ENCODE data around the gene CCR6. TPM values are rescaled to one million over a fixed set of nuclear protein-coding genes. Genes with fewer than 3 reads are reported as not detected.

CCR6 gene
- total and polyA plus RNA-seq, 2 experiments from 2014 or later: 0.70 to 2.0 TPM

- DNase-seq (ENCODE audit: low spot score): no peak
- Histone ChIP-seq H3K4me3 (no peak overlapping the region), H3K27ac (peak overlapping the region; percentile 12), H3K9me2 (replicated peaks; ENCODE audit: insufficient read depth) (no peaks in the 10 kb centered on the region), H3K79me2 (no peaks in the 10 kb centered on the region), H2AFZ (no peak overlapping the region), H3K27me3 (no peaks in the 10 kb centered on the region), H3K9me3 (ENCODE audit: low read depth) (no peaks in the 10 kb centered on the region), H3K36me3 (replicated peaks; ENCODE audit: insufficient read depth, low read depth) (no peaks in the 10 kb centered on the region), H3K4me1 (ENCODE audit: insufficient read depth) (peaks cover 22% of the 10 kb centered on the region), H4K20me1 (ENCODE audit: insufficient read depth, poor library complexity, severe bottlenecking) (no peaks in the 10 kb centered on the region), H3K4me2 (no peak overlapping the region)
- 97% methylated on average over 1 of the region's 1 CpG for WGBS (ENCODE audit: low lambda C conversion rate, missing lambda C conversion rate)
- no peak for TF ChIP-seq EZH2 (IDR thresholded peaks at IDR 0.05; ENCODE audit: borderline replicate concordance)
- no peak for TF ChIP-seq CTCF (IDR thresholded peaks at IDR 0.05; ENCODE audit: poor library complexity)
- TF ChIP-seq EZH2phosphoT487 (IDR thresholded peaks at IDR 0.05; ENCODE audit: low read depth, severe bottlenecking, unreplicated experiment): no peak
Observed at GRCh38 chr6:167120583-167120903, 2.4 kb upstream of the CCR6 start.

- TF ChIP-seq CTCF (IDR thresholded peaks at IDR 0.05; ENCODE audit: poor library complexity): no peak
- no peak for TF ChIP-seq EZH2 (IDR thresholded peaks at IDR 0.05; ENCODE audit: borderline replicate concordance)
- TF ChIP-seq EZH2phosphoT487 (IDR thresholded peaks at IDR 0.05; ENCODE audit: low read depth, severe bottlenecking, unreplicated experiment): no peak
- H4K20me1 ChIP-seq (ENCODE audit: insufficient read depth, poor library complexity, severe bottlenecking): no peaks in the 10 kb centered on the region
- H3K9me3 ChIP-seq (ENCODE audit: low read depth): no peaks in the 10 kb centered on the region
- WGBS (ENCODE audit: low lambda C conversion rate, missing lambda C conversion rate): 91% methylated on average over 8 of the region's 8 CpGs
- no peaks in the 10 kb centered on the region for H3K79me2 ChIP-seq
- H3K4me1 ChIP-seq (ENCODE audit: insufficient read depth): peaks cover 20% of the 10 kb centered on the region
- no peak overlapping the region for H3K27ac ChIP-seq
- H3K9me2 ChIP-seq (replicated peaks; ENCODE audit: insufficient read depth): no peaks in the 10 kb centered on the region
- no peaks in the 10 kb centered on the region for H3K36me3 ChIP-seq (replicated peaks; ENCODE audit: insufficient read depth, low read depth)
- H3K4me2 ChIP-seq: no peak overlapping the region
- no peak for DNase-seq (ENCODE audit: low spot score)
- H2AFZ ChIP-seq: no peak overlapping the region
- H3K27me3 ChIP-seq: no peaks in the 10 kb centered on the region
- H3K4me3 ChIP-seq: no peak overlapping the region
Observed at GRCh38 chr6:167121335-167121841, 1.5 kb upstream of the CCR6 start.

- no peak overlapping the region for H3K4me3 ChIP-seq
- no peak overlapping the region for H2AFZ ChIP-seq
- 88% methylated on average over 23 of the region's 23 CpGs for WGBS (ENCODE audit: low lambda C conversion rate, missing lambda C conversion rate)
- no peaks in the 10 kb centered on the region for H3K79me2 ChIP-seq
- TF ChIP-seq EZH2 (IDR thresholded peaks at IDR 0.05; ENCODE audit: borderline replicate concordance) (no peak), EZH2phosphoT487 (IDR thresholded peaks at IDR 0.05; ENCODE audit: low read depth, severe bottlenecking, unreplicated experiment) (no peak), CTCF (IDR thresholded peaks at IDR 0.05; ENCODE audit: poor library complexity) (no peak)
- no peaks in the 10 kb centered on the region for H3K36me3 ChIP-seq (replicated peaks; ENCODE audit: insufficient read depth, low read depth)
- peak overlapping the region; percentile 36 for H3K4me2 ChIP-seq
- no peaks in the 10 kb centered on the region for H3K27me3 ChIP-seq
- DNase-seq (ENCODE audit: low spot score): no peak
- H3K9me3 ChIP-seq (ENCODE audit: low read depth): no peaks in the 10 kb centered on the region
- no peaks in the 10 kb centered on the region for H4K20me1 ChIP-seq (ENCODE audit: insufficient read depth, poor library complexity, severe bottlenecking)
- H3K27ac ChIP-seq: no peak overlapping the region
- peaks cover 17% of the 10 kb centered on the region for H3K4me1 ChIP-seq (ENCODE audit: insufficient read depth)
- no peaks in the 10 kb centered on the region for H3K9me2 ChIP-seq (replicated peaks; ENCODE audit: insufficient read depth)
Observed at GRCh38 chr6:167122041-167122826, 662 bp upstream of the CCR6 start.

Data from hepatocyte (in vitro differentiated cells).